Peyer's patch (tissue), 4 donors: ENCODE measurements around the gene MPP2. TPM values are rescaled to one million over a fixed set of nuclear protein-coding genes. Genes with fewer than 3 reads are reported as not detected.
A peak's percentile ranks its signal among the peaks of the same experiment; 100 is the strongest.

Experiments
- DNase-seq, 3 donors: peaks; one replicate each; pipeline ENCODE4 v3.0.0-alpha.2; 2017 to 2019
- H3K27ac ChIP-seq, 4 donors: fragments of 200-600 bp; sonication (generic); one replicate each; pipeline ENCODE4 v1.5.1; 2016 to 2019
- H3K27me3 ChIP-seq, 2 donors: fragments of 200-600 bp; sonication (generic); one replicate each; pipeline ENCODE4 v1.5.1; 2019
- H3K36me3 ChIP-seq, 3 donors: fragments of 200-600 bp; sonication (generic); one replicate each; pipeline ENCODE4 v1.5.1; 2016 to 2019
- H3K4me1 ChIP-seq, 4 donors: fragments of 200-600 bp; sonication (generic); one replicate each; pipeline ENCODE4 v1.5.1; 2016 to 2019
- H3K4me3 ChIP-seq, 4 donors: fragments of 200-600 bp; sonication (generic); 1 replicate in 3 of 4; 2 replicates in 1 of 4; pipeline ENCODE4 v1.5.1; 2016 to 2019; ENCODE audit warnings: mild to moderate bottlenecking in 1 of 4
- H3K9me3 ChIP-seq, 4 donors: fragments of 200-600 bp; sonication (generic); one replicate each; pipeline ENCODE4 v1.5.1; 2016 to 2019; ENCODE audit warnings: mild to moderate bottlenecking in 1 of 4
- POLR2A ChIP-seq, 2 donors: fragments of 450-650 bp; IDR thresholded peaks; one replicate each; pipeline ENCODE4 v1.5.1; 2017; ENCODE audit warnings: antibody characterized with exemption in 2 of 2, mild to moderate bottlenecking in 2 of 2, moderate library complexity in 2 of 2
- total RNA-seq, 4 donors: library from RNA; depleted of rRNA; stranded (reverse); fragments of >200 nt; gene quantifications; one replicate each; pipeline ENCODE4 v1.1.0, GENCODE V29; 2016
- TF ChIP-seq, protein P1 (sequence below), 6 experiments: fragments of 450-650 bp in 4 of 6; fragments of 200-600 bp in 2 of 6; sonication (generic) in 1 of 6; IDR thresholded peaks; one replicate each; pipeline ENCODE4 v1.5.1; 2017 to 2019; ENCODE audit warnings: antibody characterized with exemption in 6 of 6, mild to moderate bottlenecking in 3 of 6, moderate library complexity in 1 of 6

The MPP2 gene
- total RNA-seq, 4 donors from 2014 or later = 0.53 to 1.3 (median 1.2) TPM; not detected in 1

DNA sequence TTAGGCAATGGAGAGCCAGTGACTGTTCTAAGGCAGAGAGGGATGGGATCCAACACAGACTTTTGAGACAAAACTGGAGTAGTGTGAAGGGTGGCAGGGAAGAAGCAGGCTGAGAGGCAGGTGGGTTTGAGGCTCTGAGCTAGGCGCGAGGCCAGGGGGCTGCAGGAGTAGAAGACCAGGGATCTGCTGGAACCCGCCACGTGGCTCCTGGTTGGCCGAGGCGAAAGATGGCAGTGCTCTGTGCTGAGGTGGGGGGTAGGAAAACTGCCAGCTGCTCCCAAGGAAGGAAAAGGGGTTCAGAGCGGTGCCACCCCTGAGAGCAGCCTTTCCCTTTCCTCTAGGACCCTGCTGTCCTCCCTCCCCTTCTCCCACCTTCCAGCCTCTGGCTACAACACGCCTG lies 54.8 kb downstream of the MPP2 start:
- no peak overlapping the region for H3K27ac ChIP-seq
- H3K4me1 ChIP-seq = no peaks in the 10 kb centered on the region
- H3K27me3 ChIP-seq = no peaks in the 10 kb centered on the region
- H3K9me3 ChIP-seq = no peaks in the 10 kb centered on the region
- TF ChIP-seq, protein P1, sequence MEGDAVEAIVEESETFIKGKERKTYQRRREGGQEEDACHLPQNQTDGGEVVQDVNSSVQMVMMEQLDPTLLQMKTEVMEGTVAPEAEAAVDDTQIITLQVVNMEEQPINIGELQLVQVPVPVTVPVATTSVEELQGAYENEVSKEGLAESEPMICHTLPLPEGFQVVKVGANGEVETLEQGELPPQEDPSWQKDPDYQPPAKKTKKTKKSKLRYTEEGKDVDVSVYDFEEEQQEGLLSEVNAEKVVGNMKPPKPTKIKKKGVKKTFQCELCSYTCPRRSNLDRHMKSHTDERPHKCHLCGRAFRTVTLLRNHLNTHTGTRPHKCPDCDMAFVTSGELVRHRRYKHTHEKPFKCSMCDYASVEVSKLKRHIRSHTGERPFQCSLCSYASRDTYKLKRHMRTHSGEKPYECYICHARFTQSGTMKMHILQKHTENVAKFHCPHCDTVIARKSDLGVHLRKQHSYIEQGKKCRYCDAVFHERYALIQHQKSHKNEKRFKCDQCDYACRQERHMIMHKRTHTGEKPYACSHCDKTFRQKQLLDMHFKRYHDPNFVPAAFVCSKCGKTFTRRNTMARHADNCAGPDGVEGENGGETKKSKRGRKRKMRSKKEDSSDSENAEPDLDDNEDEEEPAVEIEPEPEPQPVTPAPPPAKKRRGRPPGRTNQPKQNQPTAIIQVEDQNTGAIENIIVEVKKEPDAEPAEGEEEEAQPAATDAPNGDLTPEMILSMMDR (IDR thresholded peaks at IDR 0.05) = no peak
- no peak for TF ChIP-seq POLR2A (IDR thresholded peaks at IDR 0.05)
- H3K4me3 ChIP-seq = no peak overlapping the region
- DNase-seq = peak in 1 of 3 donors; percentile 36
- H3K36me3 ChIP-seq = no peaks in the 10 kb centered on the region

DNA sequence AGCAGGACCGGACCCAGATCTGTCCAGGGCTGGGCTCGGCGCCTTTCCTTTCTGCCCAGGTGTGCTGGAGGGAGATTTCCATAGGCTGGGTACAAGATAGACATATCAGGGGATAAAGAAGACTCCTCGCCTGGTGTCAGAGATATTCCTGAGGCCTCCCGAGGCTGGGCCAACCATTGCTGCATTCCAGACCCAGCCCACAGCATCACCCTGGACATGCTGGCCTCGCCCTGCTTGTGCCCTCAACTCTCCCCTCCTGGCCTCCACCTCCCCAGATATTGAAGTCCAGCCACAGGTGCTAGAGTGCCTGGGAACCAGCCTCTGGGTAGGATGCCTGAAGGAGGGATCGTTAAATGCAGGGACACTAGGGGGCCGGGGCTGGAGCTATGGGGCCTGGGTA lies 58.2 kb downstream of the MPP2 start:
- no peaks in the 10 kb centered on the region for H3K9me3 ChIP-seq

DNA sequence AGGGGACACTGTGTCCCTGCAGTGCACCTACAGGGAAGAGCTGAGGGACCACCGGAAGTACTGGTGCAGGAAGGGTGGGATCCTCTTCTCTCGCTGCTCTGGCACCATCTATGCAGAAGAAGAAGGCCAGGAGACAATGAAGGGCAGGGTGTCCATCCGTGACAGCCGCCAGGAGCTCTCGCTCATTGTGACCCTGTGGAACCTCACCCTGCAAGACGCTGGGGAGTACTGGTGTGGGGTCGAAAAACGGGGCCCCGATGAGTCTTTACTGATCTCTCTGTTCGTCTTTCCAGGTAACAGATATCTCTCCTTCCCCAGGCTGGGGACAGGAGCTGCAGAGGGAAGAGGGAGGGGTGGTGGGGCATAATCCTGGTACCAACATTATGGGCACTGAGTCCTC lies 58.7 kb downstream of the MPP2 start:
- Histone ChIP-seq H3K4me3 (no peak overlapping the region), H3K36me3 (no peaks in the 10 kb centered on the region), H3K27me3 (no peaks in the 10 kb centered on the region), H3K9me3 (no peaks in the 10 kb centered on the region), H3K4me1 (no peaks in the 10 kb centered on the region), H3K27ac (no peak overlapping the region)
- no peak for TF ChIP-seq POLR2A (IDR thresholded peaks at IDR 0.05)
- TF ChIP-seq, protein P1 (IDR thresholded peaks at IDR 0.05) = no peak
- no peak for DNase-seq

More for the DNA sequence above, 58.2 kb downstream of the MPP2 start:
- H3K27me3 ChIP-seq = no peaks in the 10 kb centered on the region
- no peak overlapping the region for H3K27ac ChIP-seq
- no peaks in the 10 kb centered on the region for H3K4me1 ChIP-seq
- peak in 2 of 3 donors; percentile 23 to 28 for DNase-seq
- TF ChIP-seq, protein P1 (IDR thresholded peaks at IDR 0.05) = no peak
- no peak for TF ChIP-seq POLR2A (IDR thresholded peaks at IDR 0.05)
- no peak overlapping the region for H3K4me3 ChIP-seq
- H3K36me3 ChIP-seq = no peaks in the 10 kb centered on the region

DNA sequence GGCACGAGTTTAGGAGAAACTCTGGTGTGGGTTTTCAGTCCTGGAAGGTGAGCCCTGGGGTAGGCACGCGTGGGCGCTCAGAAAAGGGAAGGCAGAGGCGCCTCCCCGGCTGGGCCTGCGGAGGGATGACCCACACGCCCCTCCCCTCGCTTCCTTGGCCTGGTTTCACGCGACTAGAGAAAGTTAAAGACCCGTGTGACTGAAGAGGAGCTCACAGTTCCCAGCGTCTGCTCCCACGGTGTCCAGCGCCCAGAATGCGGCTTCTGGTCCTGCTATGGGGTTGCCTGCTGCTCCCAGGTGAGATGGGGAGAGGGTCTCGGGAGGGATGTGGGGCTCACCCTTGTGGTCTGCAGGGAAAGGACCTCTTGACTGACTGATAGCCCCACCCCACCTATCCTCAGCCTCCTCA lies 60.4 kb downstream of the MPP2 start, which contains the start of gene CD300LG:
TSS of gene CD300LG (plus strand) at position 214 of the 409 bp plus-strand sequence. CDS start at position 255, 41 bp downstream.
- Histone ChIP-seq H3K4me3 (no peak within 1 kb of the TSS), H3K9me3 (no peaks in the 10 kb centered on the region), H3K36me3 (no peaks in the 10 kb centered on the region), H3K27ac (no peak within 1 kb of the TSS), H3K4me1 (no peaks in the 10 kb centered on the region), H3K27me3 (no peaks in the 10 kb centered on the region)
- TF ChIP-seq, protein P1 (IDR thresholded peaks at IDR 0.05) = no peak
- TF ChIP-seq POLR2A (IDR thresholded peaks at IDR 0.05) = no peak
- peak in 1 of 3 donors; percentile 30 for DNase-seq

DNA sequence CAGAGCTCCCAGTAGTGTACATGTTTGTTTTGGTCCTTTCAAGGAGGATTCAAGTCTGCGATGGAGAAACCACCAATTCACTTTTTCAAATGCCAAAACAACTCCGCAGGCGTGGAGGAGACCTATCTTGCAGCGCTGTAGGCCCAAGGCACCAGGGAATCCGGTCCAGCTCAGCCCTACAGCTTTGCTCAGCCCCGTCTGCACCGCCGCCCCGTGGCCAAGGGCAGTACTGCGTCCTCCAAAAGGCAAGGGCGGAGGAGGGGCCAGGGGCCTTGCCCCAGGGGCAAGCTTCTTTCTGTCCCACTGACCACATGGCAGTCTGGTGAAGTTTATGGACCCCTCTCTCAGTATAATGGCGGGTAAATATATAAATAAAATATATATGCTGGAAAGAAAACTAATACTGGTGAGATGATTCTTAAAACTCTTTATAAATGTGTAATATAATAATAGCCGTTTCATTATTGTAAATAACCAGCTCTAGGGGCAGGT lies 61.1 kb downstream of the MPP2 start:
- no peaks in the 10 kb centered on the region for H3K36me3 ChIP-seq
- peak; percentile 64 to 89 (median 89) for DNase-seq
- H3K27ac ChIP-seq = no peak overlapping the region
- no peaks in the 10 kb centered on the region for H3K4me1 ChIP-seq
- TF ChIP-seq, protein P1 (IDR thresholded peaks at IDR 0.05) = peak; percentile 77 to 95 (median 94)
- no peak for TF ChIP-seq POLR2A (IDR thresholded peaks at IDR 0.05)
- H3K9me3 ChIP-seq = no peaks in the 10 kb centered on the region
- no peak overlapping the region for H3K4me3 ChIP-seq
- H3K27me3 ChIP-seq = no peaks in the 10 kb centered on the region
